GM23338 (cell line): Measurements from ENCODE around the gene RNF7.

ENCODE experiments used
- CREB1 ChIP-seq: fragments of 250-450 bp; sonication (Bioruptor Pico); IDR thresholded peaks from 2 replicates; pipeline ENCODE4 v1.5.0; 2020; ENCODE audit warnings: low read depth, mild to moderate bottlenecking, moderate library complexity
- EZH2 ChIP-seq: fragments of 200-600 bp; sonication (generic); IDR thresholded peaks from one replicate; pipeline ENCODE4 v1.8.0; 2017; ENCODE audit warnings: antibody characterized with exemption, mild to moderate bottlenecking, low read depth; ENCODE audit not compliant: unreplicated experiment
- EZH2phosphoT487 ChIP-seq: fragments of 200-600 bp; sonication (generic); IDR thresholded peaks from one replicate; pipeline ENCODE4 v1.8.1; 2018; ENCODE audit warnings: antibody characterized with exemption; ENCODE audit not compliant: unreplicated experiment
- JUNB ChIP-seq: IDR thresholded peaks from one replicate; pipeline ENCODE4 v1.6.1; 2016; ENCODE audit warnings: antibody characterized with exemption; ENCODE audit not compliant: unreplicated experiment
- POLR2AphosphoS5 ChIP-seq: IDR thresholded peaks from 2 replicates; pipeline ENCODE4 v1.6.1; 2016; ENCODE audit warnings: antibody characterized with exemption, low read depth
- TF ChIP-seq, protein P1 (sequence below), 2 experiments: fragments of 200-600 bp in 1 of 2; sonication (generic) in 1 of 2; conservative IDR thresholded peaks; 2 replicates each; pipeline versions ENCODE4 v1.5.1 to v1.6.1; 2016 to 2017; ENCODE audit warnings: antibody characterized with exemption in 2 of 2, low read depth in 2 of 2, mild to moderate bottlenecking in 2 of 2, moderate library complexity in 1 of 2
- TF ChIP-seq, protein P2 (sequence below): IDR thresholded peaks from one replicate; pipeline ENCODE4 v1.6.1; 2018; ENCODE audit warnings: antibody characterized with exemption; ENCODE audit not compliant: unreplicated experiment

DNA sequence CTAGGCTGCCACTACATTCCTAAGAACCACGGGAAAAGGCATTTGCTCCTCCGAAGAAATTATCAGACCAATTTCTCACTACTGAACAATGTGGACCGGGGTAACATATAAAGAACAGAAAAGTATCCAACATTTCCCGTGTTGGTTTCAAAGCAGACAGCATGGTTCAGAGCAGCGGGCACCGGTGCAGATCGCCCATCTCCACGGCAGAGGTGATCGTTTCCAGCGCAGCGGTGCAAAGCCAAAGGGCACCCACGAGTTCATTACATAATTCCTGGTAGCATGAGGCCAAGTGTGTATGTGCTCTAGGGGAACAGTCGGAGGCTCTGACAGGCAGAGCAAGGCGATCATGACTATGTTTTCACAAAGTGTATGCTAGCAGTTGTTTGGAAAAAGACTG is 38.3 kb downstream of the RNF7 start:
- TF ChIP-seq, protein P1, sequence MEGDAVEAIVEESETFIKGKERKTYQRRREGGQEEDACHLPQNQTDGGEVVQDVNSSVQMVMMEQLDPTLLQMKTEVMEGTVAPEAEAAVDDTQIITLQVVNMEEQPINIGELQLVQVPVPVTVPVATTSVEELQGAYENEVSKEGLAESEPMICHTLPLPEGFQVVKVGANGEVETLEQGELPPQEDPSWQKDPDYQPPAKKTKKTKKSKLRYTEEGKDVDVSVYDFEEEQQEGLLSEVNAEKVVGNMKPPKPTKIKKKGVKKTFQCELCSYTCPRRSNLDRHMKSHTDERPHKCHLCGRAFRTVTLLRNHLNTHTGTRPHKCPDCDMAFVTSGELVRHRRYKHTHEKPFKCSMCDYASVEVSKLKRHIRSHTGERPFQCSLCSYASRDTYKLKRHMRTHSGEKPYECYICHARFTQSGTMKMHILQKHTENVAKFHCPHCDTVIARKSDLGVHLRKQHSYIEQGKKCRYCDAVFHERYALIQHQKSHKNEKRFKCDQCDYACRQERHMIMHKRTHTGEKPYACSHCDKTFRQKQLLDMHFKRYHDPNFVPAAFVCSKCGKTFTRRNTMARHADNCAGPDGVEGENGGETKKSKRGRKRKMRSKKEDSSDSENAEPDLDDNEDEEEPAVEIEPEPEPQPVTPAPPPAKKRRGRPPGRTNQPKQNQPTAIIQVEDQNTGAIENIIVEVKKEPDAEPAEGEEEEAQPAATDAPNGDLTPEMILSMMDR (conservative IDR thresholded peaks at IDR 0.05; ENCODE audit: low read depth in 2 of 2) = no peak
- TF ChIP-seq EZH2 (no peak), POLR2AphosphoS5 (no peak), EZH2phosphoT487 (no peak), JUNB (no peak), CREB1 (no peak)
- TF ChIP-seq, protein P2, sequence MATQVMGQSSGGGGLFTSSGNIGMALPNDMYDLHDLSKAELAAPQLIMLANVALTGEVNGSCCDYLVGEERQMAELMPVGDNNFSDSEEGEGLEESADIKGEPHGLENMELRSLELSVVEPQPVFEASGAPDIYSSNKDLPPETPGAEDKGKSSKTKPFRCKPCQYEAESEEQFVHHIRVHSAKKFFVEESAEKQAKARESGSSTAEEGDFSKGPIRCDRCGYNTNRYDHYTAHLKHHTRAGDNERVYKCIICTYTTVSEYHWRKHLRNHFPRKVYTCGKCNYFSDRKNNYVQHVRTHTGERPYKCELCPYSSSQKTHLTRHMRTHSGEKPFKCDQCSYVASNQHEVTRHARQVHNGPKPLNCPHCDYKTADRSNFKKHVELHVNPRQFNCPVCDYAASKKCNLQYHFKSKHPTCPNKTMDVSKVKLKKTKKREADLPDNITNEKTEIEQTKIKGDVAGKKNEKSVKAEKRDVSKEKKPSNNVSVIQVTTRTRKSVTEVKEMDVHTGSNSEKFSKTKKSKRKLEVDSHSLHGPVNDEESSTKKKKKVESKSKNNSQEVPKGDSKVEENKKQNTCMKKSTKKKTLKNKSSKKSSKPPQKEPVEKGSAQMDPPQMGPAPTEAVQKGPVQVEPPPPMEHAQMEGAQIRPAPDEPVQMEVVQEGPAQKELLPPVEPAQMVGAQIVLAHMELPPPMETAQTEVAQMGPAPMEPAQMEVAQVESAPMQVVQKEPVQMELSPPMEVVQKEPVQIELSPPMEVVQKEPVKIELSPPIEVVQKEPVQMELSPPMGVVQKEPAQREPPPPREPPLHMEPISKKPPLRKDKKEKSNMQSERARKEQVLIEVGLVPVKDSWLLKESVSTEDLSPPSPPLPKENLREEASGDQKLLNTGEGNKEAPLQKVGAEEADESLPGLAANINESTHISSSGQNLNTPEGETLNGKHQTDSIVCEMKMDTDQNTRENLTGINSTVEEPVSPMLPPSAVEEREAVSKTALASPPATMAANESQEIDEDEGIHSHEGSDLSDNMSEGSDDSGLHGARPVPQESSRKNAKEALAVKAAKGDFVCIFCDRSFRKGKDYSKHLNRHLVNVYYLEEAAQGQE = no peak
